HUES6 (cell line): Measurements from ENCODE around the gene MRPL1.
"Not testable (repeated sequence)": the region's sequence is repeated elsewhere in the genome, so short reads cannot be mapped to it uniquely, and the experiment has no call there.

Source experiments
- H3K27ac ChIP-seq: 2 replicates; pipeline ENCODE4 v1.7.0; 2013; ENCODE audit warnings: low read depth, mild to moderate bottlenecking, low read length, inconsistent platforms
- H3K27me3 ChIP-seq: 2 replicates; pipeline ENCODE4 v1.6.1; 2013; ENCODE audit warnings: low read length; ENCODE audit not compliant: control insufficient read depth, insufficient read depth
- H3K36me3 ChIP-seq: 2 replicates; pipeline ENCODE4 v1.6.1; 2013; ENCODE audit warnings: low read length; ENCODE audit not compliant: control insufficient read depth, insufficient read depth
- H3K4me1 ChIP-seq: 2 replicates; pipeline ENCODE4 v1.6.1; 2013; ENCODE audit warnings: low read length; ENCODE audit not compliant: control insufficient read depth, insufficient read depth
- H3K4me3 ChIP-seq: 2 replicates; pipeline ENCODE4 v1.5.1; 2013; ENCODE audit warnings: low read depth, low read length
- H3K9ac ChIP-seq: one replicate; pipeline ENCODE4 v1.6.1; 2013; ENCODE audit warnings: mild to moderate bottlenecking, low read length
- H3K9me3 ChIP-seq: 2 replicates; pipeline ENCODE4 v1.6.1; 2013; ENCODE audit warnings: low read depth, low read length; ENCODE audit not compliant: control insufficient read depth, insufficient read depth

The MRPL1 gene

GRCh38 chr4:77917601-77918000, 55.0 kb downstream of the MRPL1 start:
- H3K27me3 ChIP-seq: no peaks in the 10 kb centered on the region
- H3K4me1 ChIP-seq: no peaks in the 10 kb centered on the region
- H3K9me3 ChIP-seq: no peaks in the 10 kb centered on the region
- H3K9ac ChIP-seq: no peak overlapping the region
- H3K4me3 ChIP-seq: no peak overlapping the region
- H3K36me3 ChIP-seq: no peaks in the 10 kb centered on the region
- H3K27ac ChIP-seq: no peak overlapping the region

- Histone ChIP-seq H3K4me1 (no peaks in the 10 kb centered on the region), H3K36me3 (no peaks in the 10 kb centered on the region), H3K9me3 (no peaks in the 10 kb centered on the region), H3K27ac (no peak overlapping the region), H3K27me3 (no peaks in the 10 kb centered on the region), H3K4me3 (no peak overlapping the region), H3K9ac (no peak overlapping the region)
Observed at GRCh38 chr4:77920371-77920770, 57.7 kb downstream of the MRPL1 start.

- no peak overlapping the region for H3K27ac ChIP-seq
- H3K4me3 ChIP-seq: no peak overlapping the region
Observed at GRCh38 chr4:77921701-77922100, 59.1 kb downstream of the MRPL1 start.

GRCh38 chr4:77922158-77923094, 59.8 kb downstream of the MRPL1 start:
- Histone ChIP-seq H3K9me3 (no peaks in the 10 kb centered on the region), H3K9ac (no peak overlapping the region), H3K27ac (no peak overlapping the region), H3K27me3 (no peaks in the 10 kb centered on the region), H3K4me1 (no peaks in the 10 kb centered on the region), H3K36me3 (no peaks in the 10 kb centered on the region), H3K4me3 (no peak overlapping the region)

More at GRCh38 chr4:77921701-77922100, 59.1 kb downstream of the MRPL1 start:
- Histone ChIP-seq H3K27me3 (no peaks in the 10 kb centered on the region), H3K9me3 (no peaks in the 10 kb centered on the region), H3K36me3 (no peaks in the 10 kb centered on the region), H3K4me1 (no peaks in the 10 kb centered on the region), H3K9ac (no peak overlapping the region)

GRCh38 chr4:77927991-77928925, 65.6 kb downstream of the MRPL1 start:
- no peak overlapping the region for H3K9ac ChIP-seq
- no peaks in the 10 kb centered on the region; the same call in 1 of the 2 replicates for H3K36me3 ChIP-seq
- no peak overlapping the region for H3K27ac ChIP-seq
- H3K4me1 ChIP-seq: no peaks in the 10 kb centered on the region
- no peaks in the 10 kb centered on the region for H3K27me3 ChIP-seq
- H3K4me3 ChIP-seq: no peak overlapping the region
- no peaks in the 10 kb centered on the region for H3K9me3 ChIP-seq

GRCh38 chr4:77930154-77930639, 67.6 kb downstream of the MRPL1 start:
- Histone ChIP-seq H3K9ac (no peak overlapping the region), H3K36me3 (no peaks in the 10 kb centered on the region; the same call in 1 of the 2 replicates), H3K27ac (no peak overlapping the region), H3K4me3 (no peak overlapping the region), H3K27me3 (no peaks in the 10 kb centered on the region), H3K4me1 (no peaks in the 10 kb centered on the region), H3K9me3 (no peaks in the 10 kb centered on the region)

GRCh38 chr4:77930876-77931275, 68.2 kb downstream of the MRPL1 start:
- H3K27ac ChIP-seq: no peak overlapping the region
- no peaks in the 10 kb centered on the region for H3K27me3 ChIP-seq
- no peaks in the 10 kb centered on the region for H3K4me1 ChIP-seq
- no peak overlapping the region for H3K9ac ChIP-seq
- H3K9me3 ChIP-seq: no peaks in the 10 kb centered on the region
- no peak overlapping the region for H3K4me3 ChIP-seq
- no peaks in the 10 kb centered on the region; the same call in 1 of the 2 replicates for H3K36me3 ChIP-seq

GRCh38 chr4:77931452-77932135, 69.0 kb downstream of the MRPL1 start:
- Histone ChIP-seq H3K9ac (no peak overlapping the region), H3K9me3 (no peaks in the 10 kb centered on the region), H3K4me3 (no peak overlapping the region), H3K4me1 (no peaks in the 10 kb centered on the region), H3K27ac (no peak overlapping the region), H3K36me3 (no peaks in the 10 kb centered on the region; the same call in 1 of the 2 replicates), H3K27me3 (no peaks in the 10 kb centered on the region)

- no peaks in the 10 kb centered on the region for H3K27me3 ChIP-seq
- H3K9me3 ChIP-seq: no peaks in the 10 kb centered on the region
- H3K36me3 ChIP-seq: no peaks in the 10 kb centered on the region; the same call in 1 of the 2 replicates
- no peaks in the 10 kb centered on the region for H3K4me1 ChIP-seq
- H3K9ac ChIP-seq: no peak overlapping the region
- H3K27ac ChIP-seq: no peak overlapping the region
- H3K4me3 ChIP-seq: no peak overlapping the region
Observed at GRCh38 chr4:77938560-77938959, 75.9 kb downstream of the MRPL1 start.

- not testable (repeated sequence) for H3K27ac ChIP-seq, H3K27me3 ChIP-seq, H3K4me1 ChIP-seq, H3K9ac ChIP-seq, H3K4me3 ChIP-seq
- Histone ChIP-seq H3K36me3 (peaks cover 10% of the 10 kb centered on the region), H3K9me3 (peaks cover 23% of the 10 kb centered on the region)
Observed at GRCh38 chr4:77945929-77946328, 83.3 kb downstream of the MRPL1 start.
